NOMO-1 (cell line): ENCODE data around the gene C1orf74.
"Not testable (repeated sequence)": the region's sequence is repeated elsewhere in the genome, so short reads cannot be mapped to it uniquely, and the experiment has no call there.

ENCODE experiments used
- DNase-seq, 2 experiments: peaks; one replicate each; lab custom pipeline; 2025; ENCODE audit not compliant: unreplicated experiment in 2 of 2; lab: John Stamatoyannopoulos, UW

The C1orf74 gene

DNA sequence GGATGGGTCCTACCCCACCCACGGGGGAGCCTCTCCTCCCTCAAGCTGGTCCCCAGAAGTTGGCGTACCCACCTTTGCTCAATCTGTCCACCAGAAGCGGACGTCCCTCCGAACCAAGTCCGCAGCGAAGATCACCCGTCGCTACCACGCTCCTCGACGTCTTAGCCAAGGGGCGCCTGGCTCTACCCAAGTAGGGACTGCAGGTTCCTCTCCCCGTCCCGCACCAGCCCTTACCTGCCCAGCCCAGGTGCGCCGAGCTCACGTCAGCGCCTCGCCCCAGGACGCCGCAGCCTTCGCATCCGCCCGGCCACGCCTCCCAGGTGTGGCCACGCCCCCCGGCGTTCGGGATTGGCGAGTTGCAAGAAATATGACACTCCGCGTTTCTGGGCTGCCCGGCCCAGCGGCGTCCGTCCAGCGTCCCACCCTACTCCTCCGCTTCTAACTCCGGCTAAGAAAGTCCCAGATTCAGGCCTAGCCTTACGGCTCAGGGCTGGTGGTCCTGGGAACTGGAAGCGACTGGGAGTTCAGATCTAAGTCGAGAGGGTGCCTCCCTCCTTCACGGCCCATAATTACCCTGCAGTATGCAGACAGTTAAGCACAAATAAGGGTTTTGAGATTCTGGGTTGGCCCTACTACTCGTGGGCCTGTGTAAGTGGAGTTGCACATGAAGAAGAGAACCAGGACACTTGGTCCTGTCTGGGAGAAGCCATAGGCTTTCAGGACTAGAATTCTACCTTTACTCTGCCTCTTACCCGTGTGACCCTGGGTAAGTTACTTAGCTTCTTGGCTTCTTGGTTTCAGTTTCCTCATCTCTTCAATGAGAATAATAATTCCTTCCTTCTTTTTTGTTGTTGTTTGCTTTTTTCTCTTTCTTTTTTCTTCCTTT is 21.8 kb upstream of the C1orf74 start, which contains the start of gene IRF6:
Gene IRF6, minus strand, starts transcription at position 268 of the 886 bp plus-strand sequence. CDS start 4,729 bp downstream, outside the sequence.
- peak; percentile 58 to 73 for DNase-seq

DNA sequence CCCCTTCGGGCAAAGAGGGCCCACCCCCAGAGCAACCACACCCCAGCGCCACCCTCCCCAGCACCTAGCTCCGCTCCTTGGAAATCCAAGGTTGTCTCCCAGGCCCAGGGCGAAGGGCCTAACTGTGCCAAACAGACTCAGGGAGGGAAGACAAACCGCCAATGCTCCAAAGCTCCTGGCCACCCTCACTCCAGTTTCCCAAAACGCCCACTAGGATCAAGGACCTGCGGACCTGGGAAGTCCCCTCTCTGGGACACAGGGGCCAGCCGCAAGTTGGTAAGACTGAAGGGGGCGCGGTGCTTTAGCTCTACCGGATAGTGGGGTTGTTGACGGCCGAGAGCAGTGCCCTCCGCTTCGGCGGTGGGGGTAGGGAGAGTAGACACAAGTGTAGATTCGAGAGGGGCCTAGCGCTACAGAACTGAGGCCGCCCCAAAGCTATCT is 21.0 kb upstream of the C1orf74 start:
- no peak for DNase-seq

DNA sequence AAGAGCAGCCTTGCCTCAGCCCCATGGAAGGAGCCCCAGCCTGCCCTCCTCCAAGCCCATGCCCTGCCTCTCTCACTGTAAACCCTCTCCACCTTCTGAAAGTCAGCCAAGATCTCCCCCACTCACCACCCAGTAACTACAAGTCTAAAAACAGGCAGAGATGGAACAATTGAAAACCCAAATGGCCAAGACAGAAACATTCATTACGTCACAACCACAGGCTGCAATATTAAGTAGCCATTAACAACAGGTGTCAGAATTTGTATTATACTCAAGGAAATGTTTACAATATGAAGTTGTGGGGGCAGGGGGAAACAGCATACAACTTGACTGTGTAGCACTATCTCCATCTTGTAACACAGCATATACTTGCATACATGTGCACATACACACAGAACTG is 19.2 kb upstream of the C1orf74 start:
- DNase-seq, result no peak

DNA sequence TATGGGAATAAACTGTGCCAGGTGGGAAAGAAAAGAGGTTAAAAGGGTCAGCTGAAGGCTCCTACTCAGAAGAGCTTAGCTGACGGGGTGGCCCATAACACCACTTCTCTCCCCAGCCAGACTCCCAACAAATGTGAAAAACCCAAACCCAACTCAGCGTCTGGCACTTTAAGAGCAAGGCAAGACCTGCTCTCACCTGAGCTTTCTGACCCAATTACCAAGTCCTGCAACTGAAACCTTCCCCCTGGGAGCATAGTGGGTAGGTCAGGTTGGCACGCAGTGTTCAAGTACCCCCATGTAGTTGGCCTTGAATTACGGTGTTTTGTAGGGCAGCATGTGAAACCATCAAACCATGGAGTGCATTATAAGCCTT is 18.4 kb upstream of the C1orf74 start:
- DNase-seq, result no peak

DNA sequence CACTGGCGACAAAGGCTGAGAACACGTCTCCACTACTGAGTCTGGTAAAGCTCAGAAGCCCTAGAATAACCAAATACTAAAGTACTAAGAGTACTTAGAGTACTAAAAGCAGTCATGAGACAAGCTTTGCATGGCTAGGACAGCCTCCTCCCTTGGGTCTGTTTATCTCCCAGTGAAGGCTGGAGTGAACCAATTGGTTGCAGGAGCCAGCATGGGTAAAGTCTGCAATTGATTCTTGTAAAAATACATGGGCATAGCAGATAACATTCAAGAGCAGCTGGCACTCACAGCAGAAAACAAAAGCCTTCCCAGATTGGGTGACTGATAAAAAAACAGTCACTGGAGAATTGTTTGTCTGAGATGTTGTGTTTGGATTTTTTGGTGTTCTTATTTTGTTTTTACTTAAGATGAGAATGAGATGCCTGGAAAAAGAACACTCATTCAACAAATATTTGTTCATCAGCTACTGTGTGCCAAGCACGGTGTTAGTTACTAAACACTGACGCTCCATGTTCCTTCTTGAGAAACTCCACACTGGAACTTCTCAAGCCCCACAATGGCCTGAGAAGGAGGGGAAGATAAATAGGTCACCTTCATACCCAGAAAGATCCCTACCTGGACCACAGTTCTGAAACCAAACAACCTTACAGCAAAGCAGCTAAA is 17.9 kb upstream of the C1orf74 start:
- no peak for DNase-seq

DNA sequence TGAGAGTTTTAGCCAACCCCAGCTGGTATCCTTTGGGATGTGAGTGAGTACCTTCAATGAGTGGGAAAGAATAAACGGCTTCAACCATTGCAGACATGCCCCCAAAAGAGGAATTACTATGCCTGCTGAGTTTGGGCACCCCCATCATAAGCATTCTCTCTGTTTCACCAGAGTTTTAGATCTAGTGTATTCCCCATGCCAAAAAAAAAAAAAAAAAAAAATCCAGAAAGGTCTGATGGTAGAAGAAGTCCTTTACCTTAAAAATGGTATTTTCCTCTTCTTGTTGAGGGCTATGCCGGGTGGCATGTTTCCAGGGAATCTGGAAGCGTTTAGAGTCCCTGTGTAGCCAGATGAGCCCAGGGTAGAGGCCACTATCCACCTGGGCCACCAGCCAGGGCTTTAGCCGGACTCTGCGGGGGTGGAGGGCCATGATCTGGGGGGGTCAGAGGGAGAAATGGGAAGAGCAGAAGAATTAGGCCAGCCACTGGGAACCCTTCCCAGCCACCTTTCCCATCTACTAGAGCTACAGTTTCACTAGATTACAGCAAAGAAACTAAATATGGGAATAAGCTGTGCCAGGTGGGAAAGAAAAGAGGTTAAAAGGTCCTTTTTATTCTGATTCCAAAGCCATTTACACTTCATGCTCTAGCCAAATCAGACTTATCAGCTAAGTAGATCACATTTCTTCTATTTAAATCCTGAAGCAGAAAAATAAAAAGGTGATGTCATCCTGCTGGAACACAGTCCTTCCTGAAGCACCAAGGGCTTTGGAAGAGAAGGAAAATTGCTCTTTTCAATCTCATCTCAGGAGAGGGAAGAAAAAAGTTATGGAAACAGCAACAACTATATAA is 16.9 kb upstream of the C1orf74 start:
- DNase-seq, result no peak

DNA sequence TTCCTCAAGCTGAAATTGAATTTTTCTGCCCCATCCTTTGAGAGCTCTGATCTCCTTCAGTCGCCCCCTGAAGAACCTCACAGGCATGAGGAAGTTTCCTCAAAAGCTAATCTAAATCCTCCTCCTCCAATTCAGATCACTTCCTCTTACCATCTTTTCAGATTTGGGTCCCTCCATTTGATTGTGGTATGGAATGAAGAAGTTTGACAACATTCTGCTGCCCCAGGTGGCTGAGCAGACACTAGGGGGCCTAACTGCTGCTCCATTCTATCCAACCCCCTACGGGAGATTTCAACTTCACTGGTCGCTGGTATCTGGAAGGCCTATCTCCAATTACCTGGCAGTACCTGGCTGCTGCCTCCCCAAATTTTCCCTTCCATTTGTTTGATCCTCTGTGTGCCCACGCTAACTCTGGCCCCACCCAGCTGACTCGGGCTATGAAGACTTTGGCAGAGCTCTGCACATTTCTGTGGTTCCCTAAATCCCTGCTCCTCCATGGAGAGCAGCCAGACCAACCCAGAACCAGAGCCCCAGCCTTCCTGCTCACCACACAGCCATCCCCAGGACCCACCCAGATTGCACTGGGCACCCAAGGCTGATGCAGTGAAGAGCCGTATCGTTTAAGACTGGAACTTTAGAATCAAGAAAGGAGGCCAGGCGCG is 13.8 kb upstream of the C1orf74 start:
- DNase-seq, result peak; percentile 7 to 31

DNA sequence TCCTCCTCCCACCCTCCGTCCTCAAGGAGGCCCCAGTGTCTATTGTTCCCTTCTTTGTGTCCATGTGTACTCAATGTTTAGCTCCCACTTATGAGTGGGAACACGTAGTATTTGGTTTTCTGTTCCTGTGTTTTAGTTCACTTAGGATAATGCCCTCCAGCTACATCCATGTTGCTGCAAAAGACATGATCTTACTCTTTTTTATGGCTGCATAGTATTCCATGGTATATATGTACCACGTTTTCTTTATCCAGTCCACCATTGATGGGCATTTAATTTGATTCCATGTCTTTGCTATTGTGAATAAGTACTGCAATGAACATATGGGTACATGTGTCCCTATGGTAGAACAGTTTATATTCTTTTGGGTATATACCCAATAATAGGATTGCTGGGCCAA is 9.4 kb upstream of the C1orf74 start:
- not testable (repeated sequence) for DNase-seq

DNA sequence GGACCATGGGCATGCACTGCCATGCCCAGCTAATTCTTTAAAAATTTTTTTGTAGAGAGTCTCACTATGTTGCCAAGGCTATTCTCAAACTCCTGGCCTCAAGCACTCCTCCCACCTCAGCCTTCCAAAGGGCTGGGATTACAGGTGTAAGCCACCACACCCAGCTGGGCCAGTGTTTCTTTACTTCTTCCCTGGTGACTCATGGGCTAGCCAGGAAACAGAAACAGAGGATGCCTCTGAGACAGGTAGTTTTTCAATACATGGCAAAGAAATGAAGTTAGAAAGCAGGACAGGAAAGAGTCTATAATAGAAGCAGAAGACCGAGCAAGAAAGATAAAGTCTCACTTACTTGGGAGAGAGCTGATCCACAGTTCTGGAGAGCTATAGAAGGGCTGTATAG is 7.6 kb upstream of the C1orf74 start:
- no peak for DNase-seq

DNA sequence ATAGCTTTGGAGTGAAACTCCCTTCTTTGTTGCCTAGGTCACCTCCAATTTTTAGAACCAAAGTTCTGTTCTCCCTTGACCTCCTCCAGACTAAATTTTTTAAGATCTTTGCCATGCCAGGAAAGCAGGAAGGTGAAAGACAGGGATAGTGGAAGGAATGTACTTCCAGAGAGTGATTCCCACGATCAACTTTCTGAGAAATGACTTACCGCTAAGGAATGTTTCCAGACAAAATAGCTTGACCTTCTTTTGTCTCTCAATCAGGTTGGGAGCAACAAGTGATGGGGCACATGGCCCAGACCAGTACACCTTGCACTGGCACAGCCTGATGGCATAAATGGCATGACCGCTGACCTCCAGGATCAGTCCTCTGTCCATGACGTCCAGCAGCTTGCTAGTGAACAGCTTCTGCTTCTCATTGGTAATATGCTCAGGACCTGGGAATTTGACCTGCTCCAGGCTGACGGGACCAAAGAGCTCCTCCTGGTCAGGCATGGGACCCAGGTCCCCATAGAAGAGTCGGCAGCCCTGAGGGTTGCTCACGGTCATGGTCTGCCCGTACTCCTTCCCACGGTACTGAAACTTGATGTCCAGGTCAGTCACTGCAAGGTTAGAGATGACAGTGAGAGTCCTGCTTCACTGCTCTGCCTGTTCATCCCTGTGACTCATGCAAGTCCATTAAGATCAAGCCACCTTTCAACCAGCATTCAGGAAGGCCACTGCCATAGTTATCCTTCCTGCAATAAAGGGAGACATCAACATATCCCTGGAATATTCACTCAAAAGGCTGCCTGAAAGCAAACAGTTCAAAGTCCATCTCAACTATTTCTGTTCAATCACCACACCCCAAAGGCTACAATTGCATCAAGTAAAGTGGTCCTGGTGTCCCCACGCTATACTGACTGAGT is 6.2 kb upstream of the C1orf74 start:
- DNase-seq, result no peak

DNA sequence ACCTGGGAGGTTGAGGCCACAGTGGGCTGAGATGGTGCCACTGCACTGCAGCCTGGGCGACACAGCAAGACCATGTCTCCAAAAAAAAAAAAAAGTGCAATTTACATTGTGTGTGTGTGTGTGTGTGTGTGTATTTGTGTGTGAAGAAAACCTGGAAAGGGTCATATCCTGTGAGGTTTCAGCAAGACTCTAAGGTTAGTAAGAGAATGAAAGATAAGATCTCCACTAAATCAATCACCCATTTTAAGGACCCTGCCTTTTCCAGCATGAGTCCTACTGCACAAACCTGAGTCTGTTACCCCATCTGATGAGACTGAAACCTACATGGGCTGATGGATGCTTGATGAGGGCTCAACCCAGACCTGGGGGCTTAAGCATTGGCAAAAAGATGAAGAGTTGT is 4.9 kb upstream of the C1orf74 start:
- no peak for DNase-seq

DNA sequence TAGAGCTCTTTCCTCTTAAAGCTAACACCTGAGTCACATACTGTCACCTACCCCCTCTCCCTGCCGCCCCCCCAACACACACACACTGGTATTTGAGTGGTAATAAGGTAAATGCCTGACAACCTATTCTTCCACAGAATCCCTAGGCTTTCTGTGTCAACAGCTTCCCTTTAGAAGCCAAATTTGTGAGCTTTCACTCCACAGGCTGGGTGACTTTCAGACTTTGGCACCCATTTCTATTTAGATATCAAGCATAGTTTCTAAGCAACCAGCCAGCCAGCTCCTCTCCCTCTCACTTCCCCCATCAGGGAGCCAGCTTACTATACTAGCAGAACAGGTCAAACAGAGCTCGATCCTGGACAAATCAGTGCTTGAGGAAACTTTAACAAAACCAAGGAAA is 3.2 kb upstream of the C1orf74 start:
- DNase-seq, result no peak

DNA sequence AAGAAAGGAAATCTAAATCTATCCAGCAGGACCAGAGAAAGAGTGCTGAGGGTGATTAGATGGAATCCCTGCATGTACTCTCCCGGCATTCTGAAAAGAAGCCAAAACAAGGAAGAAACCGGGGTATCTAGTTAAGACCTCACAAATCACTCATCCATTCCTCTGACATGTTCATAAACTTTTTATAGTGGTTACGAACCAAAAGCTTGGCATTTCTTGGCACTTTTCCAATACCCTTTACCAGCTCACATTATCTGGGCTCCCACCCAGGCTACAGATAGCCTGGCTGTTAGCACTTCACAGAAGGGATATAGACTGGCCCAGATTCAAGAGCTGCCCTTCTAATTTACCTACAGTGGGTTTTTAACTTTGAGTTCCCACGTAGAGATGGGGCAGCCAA is 1.8 kb upstream of the C1orf74 start:
- DNase-seq, result no peak

DNA sequence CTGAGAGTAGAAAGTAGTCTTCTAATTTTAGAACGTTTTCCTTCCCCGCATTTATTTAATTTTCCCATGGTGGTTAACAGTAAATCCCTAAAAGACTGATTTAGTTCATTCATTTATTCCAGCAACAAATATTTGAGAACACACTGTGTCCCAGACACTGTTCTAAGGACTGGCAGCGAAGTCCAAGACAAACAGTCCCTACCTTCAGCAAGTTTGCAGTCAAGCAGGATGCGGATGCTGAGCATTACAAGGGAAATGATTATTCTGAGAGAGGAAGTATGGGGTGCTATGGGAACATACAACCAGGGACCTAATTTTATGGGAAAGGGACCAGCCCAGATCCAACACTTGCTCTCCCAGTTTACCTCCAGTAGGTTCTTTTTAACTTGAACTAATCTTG is 1.2 kb upstream of the C1orf74 start:
- no peak for DNase-seq

DNA sequence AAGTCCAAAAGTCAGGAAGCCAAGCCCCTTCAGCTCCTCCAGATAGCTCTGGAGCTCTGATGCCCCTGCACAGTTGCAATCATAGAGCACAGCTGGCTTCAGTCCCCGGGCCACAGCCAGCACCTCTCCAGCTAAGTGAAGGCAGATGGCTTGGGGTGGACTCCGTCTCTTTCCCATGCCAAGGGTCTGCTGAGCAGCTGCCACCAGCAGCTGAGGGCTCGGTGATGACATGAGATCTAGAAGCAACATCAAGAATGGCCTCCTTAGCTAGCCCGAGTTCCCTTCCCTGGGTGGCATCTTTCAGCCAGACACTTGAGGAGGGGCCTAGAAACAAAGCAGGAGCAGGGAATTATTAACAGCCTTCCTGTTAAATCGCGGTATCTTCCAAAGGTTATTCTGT is 973 bp downstream of the C1orf74 start:
- no peak for DNase-seq

DNA sequence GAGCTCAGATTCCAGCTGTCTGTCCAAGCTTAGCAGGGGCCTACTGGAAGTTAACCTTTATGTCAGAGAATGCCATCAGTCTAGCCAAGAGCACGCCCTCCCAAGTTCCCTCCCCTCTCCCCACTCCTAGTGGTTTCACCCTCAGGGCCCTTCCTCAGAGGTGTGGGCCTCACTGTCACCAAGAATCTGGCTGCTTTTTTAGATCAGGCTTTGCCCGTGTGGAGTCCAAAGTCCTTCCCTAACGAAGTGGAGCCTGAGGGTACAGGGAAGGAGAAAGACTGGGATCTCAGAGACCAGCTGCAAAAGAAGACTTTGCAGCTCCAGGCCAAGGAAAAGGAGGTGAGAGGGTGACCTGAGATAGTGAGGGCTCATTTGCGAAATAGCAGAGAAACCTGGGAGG is 4.1 kb downstream of the C1orf74 start:
- DNase-seq, result no peak

DNA sequence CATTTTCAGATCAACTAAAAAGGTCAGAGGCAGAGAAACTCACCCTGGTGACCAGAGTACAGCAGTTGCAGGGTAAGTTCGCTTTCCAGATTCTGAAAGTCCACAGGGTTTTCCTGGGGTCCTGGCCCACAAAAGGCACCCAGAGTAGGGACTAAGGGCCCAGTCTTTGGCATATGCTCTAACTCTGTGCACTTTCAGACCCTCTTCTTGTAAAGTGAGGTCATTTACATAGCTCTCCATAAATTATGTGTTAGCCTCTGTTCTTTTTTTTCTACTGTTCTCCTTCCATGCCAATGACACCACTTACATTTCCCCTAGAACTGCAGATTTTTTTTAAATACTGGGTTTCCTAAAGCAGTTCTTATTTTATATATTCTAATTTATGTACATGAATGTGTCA is 6.3 kb downstream of the C1orf74 start:
- DNase-seq, result no peak

DNA sequence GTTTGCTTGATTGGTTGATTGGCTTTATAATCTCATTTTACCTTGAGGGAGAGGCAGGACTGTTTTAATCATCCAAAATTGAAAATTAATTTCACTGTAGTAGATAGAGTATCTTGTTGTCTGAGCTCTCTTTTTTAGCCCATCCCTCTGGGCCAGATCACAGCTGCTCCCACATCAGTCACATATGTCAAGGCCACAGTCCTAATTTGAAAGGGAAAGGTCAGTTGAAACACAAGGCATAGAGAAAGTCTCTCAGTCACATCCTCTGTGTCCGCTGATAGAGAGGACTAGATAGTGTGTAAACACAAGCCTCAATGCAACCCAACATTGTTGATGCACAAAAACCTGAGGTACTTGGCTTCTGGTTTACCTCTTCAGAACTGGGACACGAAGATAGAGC is 6.8 kb downstream of the C1orf74 start:
- DNase-seq, result no peak

DNA sequence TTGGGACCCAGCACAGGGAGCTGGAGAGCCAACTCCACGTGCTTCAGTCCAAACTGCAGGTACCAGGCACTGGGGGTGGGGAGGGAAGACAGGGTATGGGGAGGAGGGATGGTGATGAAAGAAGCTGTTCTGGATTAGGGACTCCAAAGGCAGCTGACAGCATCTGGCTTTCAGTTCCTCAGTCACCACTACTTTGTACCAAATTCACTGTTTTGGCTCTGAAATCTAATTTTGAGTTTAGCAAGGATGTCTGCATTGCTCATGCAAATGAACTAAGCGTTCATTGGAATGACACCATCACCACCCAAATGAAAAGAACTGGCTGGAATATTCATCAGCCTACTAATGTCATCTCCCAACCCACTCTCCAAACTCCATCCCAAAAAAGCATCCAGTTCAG is 8.7 kb downstream of the C1orf74 start:
- no peak for DNase-seq

DNA sequence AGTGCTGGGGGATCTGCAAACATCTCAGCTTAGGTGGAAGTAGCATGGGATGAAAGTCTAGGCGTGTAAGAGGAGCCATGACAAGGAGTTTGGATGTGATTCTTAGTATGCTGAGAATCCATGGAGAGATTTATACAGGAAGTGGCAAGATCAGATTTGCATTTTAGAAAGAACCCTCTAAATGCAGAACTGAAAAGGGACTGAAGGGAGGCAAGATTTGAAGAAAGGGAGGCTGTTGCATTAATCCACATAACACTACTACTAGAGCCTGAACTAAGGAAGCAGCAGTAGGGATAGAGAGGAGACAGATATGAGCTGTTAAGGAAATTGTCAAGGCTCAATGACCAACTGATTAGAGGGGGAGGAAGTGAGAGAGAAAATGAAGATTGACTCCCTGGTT is 9.8 kb downstream of the C1orf74 start:
- no peak for DNase-seq
